ENCODE data around the gene SLC39A7. TPM values are rescaled to one million over a fixed set of nuclear protein-coding genes. Genes with fewer than 3 reads are reported as not detected.

SLC39A7 gene
- total RNA-seq, 1 experiment from 2014 or later = 130 TPM

DNA sequence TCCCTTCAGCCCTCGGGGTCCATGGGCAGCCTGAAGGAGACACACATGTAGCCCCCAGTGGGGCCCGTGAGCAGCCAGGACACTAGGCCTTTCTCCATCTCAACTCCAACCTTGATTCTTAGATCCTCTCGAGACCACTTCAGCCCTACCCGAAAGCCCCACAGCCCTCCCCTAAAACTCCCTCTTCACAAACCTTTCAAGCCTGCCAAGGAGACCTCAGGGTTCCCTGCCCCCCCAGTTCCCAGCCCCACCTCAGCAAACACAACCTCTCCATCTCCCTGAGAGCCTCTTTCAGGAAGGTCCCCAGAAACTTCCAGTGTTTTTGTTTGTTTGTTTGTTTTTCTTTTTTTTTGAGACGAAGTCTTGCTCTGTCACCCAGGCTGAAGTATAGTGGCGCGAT lies 19.5 kb upstream of the SLC39A7 start (continued):
- TF ChIP-seq, protein P1, sequence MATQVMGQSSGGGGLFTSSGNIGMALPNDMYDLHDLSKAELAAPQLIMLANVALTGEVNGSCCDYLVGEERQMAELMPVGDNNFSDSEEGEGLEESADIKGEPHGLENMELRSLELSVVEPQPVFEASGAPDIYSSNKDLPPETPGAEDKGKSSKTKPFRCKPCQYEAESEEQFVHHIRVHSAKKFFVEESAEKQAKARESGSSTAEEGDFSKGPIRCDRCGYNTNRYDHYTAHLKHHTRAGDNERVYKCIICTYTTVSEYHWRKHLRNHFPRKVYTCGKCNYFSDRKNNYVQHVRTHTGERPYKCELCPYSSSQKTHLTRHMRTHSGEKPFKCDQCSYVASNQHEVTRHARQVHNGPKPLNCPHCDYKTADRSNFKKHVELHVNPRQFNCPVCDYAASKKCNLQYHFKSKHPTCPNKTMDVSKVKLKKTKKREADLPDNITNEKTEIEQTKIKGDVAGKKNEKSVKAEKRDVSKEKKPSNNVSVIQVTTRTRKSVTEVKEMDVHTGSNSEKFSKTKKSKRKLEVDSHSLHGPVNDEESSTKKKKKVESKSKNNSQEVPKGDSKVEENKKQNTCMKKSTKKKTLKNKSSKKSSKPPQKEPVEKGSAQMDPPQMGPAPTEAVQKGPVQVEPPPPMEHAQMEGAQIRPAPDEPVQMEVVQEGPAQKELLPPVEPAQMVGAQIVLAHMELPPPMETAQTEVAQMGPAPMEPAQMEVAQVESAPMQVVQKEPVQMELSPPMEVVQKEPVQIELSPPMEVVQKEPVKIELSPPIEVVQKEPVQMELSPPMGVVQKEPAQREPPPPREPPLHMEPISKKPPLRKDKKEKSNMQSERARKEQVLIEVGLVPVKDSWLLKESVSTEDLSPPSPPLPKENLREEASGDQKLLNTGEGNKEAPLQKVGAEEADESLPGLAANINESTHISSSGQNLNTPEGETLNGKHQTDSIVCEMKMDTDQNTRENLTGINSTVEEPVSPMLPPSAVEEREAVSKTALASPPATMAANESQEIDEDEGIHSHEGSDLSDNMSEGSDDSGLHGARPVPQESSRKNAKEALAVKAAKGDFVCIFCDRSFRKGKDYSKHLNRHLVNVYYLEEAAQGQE (IDR thresholded peaks at IDR 0.05; ENCODE audit: low read depth) = no peak
- no peak for TF ChIP-seq CEBPB (IDR thresholded peaks at IDR 0.05; ENCODE audit: low read depth)
- no peak for TF ChIP-seq SIN3A (IDR thresholded peaks at IDR 0.05; ENCODE audit: low read depth)
- no peak for TF ChIP-seq ZNF274 (IDR thresholded peaks at IDR 0.05; ENCODE audit: low read depth, low read length)
- no peak for TF ChIP-seq RAD21 (IDR thresholded peaks at IDR 0.05; ENCODE audit: low read depth)

DNA sequence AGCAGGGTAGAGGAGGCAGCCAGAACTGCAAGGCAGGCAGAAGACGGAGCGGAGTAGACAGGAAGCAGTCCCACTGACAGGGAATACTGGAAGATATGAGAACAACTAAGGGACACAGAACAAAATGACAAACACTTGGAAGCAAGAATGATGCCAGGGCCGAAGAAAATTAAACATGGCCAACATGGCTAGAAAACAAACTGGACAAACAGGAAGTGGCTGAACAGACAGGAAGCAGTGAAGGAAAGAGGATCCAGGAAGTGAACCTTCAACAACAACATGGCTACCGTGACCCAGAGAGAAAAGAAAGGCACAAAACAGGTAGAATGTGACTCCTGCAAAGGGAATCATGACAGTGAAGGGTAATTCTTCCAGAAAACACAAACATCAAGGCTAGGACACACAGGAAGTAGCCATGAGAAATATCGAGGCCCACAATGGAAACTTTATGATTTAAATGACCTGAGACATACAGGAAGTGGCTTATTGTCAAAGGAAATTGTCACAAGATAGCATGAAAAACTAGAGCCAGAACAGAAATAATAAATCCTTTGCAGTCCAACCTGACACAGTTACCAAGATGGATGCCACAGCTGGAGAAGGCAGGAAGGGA lies 17.5 kb upstream of the SLC39A7 start:
- Histone ChIP-seq H3K4me1 (ENCODE audit: control insufficient read depth in 1 of 2, insufficient read depth in 2 of 2, low read length in 2 of 2) (peaks cover 0 to 7% of the 10 kb centered on the region in 2 experiments; a peak in 2 of 4 replicates), H3K9ac (ENCODE audit: low read length) (no peak overlapping the region), H3K27ac (ENCODE audit: low read depth, low read length) (no peak overlapping the region; the same call in 1 of the 2 replicates), H3K9me3 (ENCODE audit: control insufficient read depth in 1 of 2, insufficient read depth in 1 of 2, low read depth in 1 of 2, low read length in 2 of 2) (no peaks in the 10 kb centered on the region), H3K36me3 (ENCODE audit: control insufficient read depth in 1 of 2, insufficient read depth in 2 of 2, low read length in 2 of 2) (no peaks in the 10 kb centered on the region), H3K27me3 (ENCODE audit: insufficient read depth, low read length) (no peaks in the 10 kb centered on the region), H4K20me1 (ENCODE audit: insufficient read depth) (no peaks in the 10 kb centered on the region), H3K4me2 (ENCODE audit: low read length) (0 out of 2 replicates have a peak overlapping the region, but pooled peaks have one; percentile 12), H3K79me2 (ENCODE audit: insufficient read depth, low read length) (no peaks in the 10 kb centered on the region), H3K4me3 (replicated peaks in 1 of 2; ENCODE audit: low read depth in 1 of 2, low read length in 2 of 2) (no peak overlapping the region), H3K9me2 (ENCODE audit: insufficient read depth) (no peaks in the 10 kb centered on the region), H2AFZ (ENCODE audit: low read depth, low read length, poor library complexity, severe bottlenecking) (peak overlapping the region; percentile 92)
- POLR2A ChIA-PET = no interaction called here
- ATAC-seq = peak; percentile 44
- DNase-seq (ENCODE audit: low read depth, low spot score) = no peak
- intact Hi-C loops (cut with micrococcal nuclease) = no loop called here
- BruUV-seq (replicated peaks) = no TSS peak
- RAD21 ChIA-PET (ENCODE audit: low non-redundant PET in 1 of 2, low total read pairs in 2 of 2, uncharacterized antibody in 2 of 2, unreplicated experiment in 2 of 2) = no interaction called here
- CTCF ChIA-PET = interaction anchor here (1.3 kb wide), 1 partner anchor 14 kb away, joined by 9 read pairs; no protein-coding TSS in a partner anchor
- TF ChIP-seq ZFX (IDR thresholded peaks at IDR 0.05) (no peak), SIN3A (IDR thresholded peaks at IDR 0.05; ENCODE audit: low read depth) (no peak), ZNF274 (IDR thresholded peaks at IDR 0.05; ENCODE audit: low read depth, low read length) (no peak), JUND (IDR thresholded peaks at IDR 0.05) (no peak), POLR2AphosphoS5 (IDR thresholded peaks at IDR 0.05; ENCODE audit: low read depth, low read length) (no peak), CEBPB (IDR thresholded peaks at IDR 0.05; ENCODE audit: low read depth) (no peak), YY1 (IDR thresholded peaks at IDR 0.05; ENCODE audit: extremely low read depth, insufficient replicate concordance, low read depth, low read length) (no peak), RAD21 (IDR thresholded peaks at IDR 0.05; ENCODE audit: low read depth) (no peak), SP1 (IDR thresholded peaks at IDR 0.05; ENCODE audit: low read depth) (no peak), FOSL1 (IDR thresholded peaks at IDR 0.05; ENCODE audit: low read depth) (no peak), CBX3 (IDR thresholded peaks at IDR 0.05; ENCODE audit: low read depth) (no peak), SRF (IDR thresholded peaks at IDR 0.05; ENCODE audit: low read depth) (no peak)
- TF ChIP-seq, protein P2, sequence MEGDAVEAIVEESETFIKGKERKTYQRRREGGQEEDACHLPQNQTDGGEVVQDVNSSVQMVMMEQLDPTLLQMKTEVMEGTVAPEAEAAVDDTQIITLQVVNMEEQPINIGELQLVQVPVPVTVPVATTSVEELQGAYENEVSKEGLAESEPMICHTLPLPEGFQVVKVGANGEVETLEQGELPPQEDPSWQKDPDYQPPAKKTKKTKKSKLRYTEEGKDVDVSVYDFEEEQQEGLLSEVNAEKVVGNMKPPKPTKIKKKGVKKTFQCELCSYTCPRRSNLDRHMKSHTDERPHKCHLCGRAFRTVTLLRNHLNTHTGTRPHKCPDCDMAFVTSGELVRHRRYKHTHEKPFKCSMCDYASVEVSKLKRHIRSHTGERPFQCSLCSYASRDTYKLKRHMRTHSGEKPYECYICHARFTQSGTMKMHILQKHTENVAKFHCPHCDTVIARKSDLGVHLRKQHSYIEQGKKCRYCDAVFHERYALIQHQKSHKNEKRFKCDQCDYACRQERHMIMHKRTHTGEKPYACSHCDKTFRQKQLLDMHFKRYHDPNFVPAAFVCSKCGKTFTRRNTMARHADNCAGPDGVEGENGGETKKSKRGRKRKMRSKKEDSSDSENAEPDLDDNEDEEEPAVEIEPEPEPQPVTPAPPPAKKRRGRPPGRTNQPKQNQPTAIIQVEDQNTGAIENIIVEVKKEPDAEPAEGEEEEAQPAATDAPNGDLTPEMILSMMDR (IDR thresholded peaks at IDR 0.05 in 2 of 3, conservative IDR thresholded peaks at IDR 0.05 in 1 of 3; ENCODE audit: borderline replicate concordance in 1 of 3, insufficient read depth in 1 of 3, low read depth in 2 of 3, low read length in 2 of 3) = no peak
- TF ChIP-seq, protein P3, sequence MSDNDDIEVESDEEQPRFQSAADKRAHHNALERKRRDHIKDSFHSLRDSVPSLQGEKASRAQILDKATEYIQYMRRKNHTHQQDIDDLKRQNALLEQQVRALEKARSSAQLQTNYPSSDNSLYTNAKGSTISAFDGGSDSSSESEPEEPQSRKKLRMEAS (IDR thresholded peaks at IDR 0.05) = no peak
- TF ChIP-seq, protein P1 (IDR thresholded peaks at IDR 0.05; ENCODE audit: low read depth) = no peak
